Measurements from ENCODE around the gene TANGO2.

DNA sequence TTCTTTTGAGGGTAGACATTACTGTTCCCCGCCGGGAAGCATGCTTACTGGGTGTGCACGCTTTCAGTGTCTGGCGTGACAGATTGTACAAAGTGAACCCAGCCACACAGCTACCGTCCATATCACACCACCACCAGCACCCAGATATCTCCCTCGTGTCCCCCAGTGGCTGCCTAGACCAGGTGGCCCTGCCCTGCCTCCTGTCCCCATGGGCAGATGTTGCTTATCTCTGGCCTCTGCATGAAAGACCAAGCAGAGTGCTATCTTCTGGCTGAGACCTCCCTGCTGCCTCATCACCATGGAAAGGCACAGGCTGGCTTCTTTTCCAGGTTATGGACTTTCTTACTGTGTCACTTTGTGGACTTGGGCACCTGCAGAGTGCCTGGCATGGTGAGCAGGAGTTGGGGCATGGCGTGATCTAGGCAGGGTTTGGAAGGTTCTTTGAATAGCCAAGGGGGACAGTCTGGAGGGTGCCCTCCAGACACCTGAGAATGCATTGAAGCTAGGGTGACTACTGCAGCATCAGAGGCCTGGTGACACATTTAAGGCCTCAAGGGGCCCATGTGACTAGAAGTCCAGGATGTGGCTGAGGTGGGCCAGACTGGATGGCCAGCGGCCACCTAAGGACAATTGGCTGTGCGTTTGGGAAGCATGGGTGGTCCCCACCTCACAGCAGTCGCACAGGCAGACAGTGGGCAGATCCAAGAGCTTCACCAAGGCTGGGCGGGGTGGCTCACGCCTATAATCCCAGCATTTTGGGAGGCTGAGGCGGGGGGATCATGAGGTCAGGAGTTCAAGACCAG lies 4.7 kb downstream of the TANGO2 start:
- TF ChIP-seq, protein P1, sequence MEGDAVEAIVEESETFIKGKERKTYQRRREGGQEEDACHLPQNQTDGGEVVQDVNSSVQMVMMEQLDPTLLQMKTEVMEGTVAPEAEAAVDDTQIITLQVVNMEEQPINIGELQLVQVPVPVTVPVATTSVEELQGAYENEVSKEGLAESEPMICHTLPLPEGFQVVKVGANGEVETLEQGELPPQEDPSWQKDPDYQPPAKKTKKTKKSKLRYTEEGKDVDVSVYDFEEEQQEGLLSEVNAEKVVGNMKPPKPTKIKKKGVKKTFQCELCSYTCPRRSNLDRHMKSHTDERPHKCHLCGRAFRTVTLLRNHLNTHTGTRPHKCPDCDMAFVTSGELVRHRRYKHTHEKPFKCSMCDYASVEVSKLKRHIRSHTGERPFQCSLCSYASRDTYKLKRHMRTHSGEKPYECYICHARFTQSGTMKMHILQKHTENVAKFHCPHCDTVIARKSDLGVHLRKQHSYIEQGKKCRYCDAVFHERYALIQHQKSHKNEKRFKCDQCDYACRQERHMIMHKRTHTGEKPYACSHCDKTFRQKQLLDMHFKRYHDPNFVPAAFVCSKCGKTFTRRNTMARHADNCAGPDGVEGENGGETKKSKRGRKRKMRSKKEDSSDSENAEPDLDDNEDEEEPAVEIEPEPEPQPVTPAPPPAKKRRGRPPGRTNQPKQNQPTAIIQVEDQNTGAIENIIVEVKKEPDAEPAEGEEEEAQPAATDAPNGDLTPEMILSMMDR (conservative IDR thresholded peaks at IDR 0.05 in 1 of 2, IDR thresholded peaks at IDR 0.05 in 1 of 2; ENCODE audit: extremely low read depth in 1 of 2, insufficient read depth in 1 of 2, low read depth in 1 of 2, low read length in 2 of 2), result no peak
- no peak for TF ChIP-seq EZH2 (IDR thresholded peaks at IDR 0.05; ENCODE audit: borderline replicate concordance, low read length)

Data from mammary epithelial cell (primary cell).